Transverse colon (tissue), 3 donors: ENCODE measurements around the gene SNF8.

Experiments used
- CTCF ChIP-seq, 5 experiments: fragments of 200-600 bp in 3 of 5; fragments of 450-650 bp in 2 of 5; sonication (generic) in 3 of 5; IDR thresholded peaks; 1 replicate in 2 of 5; 2 replicates in 3 of 5; pipeline ENCODE4 v1.5.1; 2016 to 2017; ENCODE audit warnings: antibody characterized with exemption in 5 of 5, inconsistent platforms in 3 of 5, mild to moderate bottlenecking in 2 of 5, moderate library complexity in 1 of 5
- POLR2A ChIP-seq: fragments of 450-650 bp; IDR thresholded peaks from one replicate; pipeline ENCODE4 v1.6.1; 2016; ENCODE audit warnings: antibody characterized with exemption, mild to moderate bottlenecking, moderate library complexity

DNA sequence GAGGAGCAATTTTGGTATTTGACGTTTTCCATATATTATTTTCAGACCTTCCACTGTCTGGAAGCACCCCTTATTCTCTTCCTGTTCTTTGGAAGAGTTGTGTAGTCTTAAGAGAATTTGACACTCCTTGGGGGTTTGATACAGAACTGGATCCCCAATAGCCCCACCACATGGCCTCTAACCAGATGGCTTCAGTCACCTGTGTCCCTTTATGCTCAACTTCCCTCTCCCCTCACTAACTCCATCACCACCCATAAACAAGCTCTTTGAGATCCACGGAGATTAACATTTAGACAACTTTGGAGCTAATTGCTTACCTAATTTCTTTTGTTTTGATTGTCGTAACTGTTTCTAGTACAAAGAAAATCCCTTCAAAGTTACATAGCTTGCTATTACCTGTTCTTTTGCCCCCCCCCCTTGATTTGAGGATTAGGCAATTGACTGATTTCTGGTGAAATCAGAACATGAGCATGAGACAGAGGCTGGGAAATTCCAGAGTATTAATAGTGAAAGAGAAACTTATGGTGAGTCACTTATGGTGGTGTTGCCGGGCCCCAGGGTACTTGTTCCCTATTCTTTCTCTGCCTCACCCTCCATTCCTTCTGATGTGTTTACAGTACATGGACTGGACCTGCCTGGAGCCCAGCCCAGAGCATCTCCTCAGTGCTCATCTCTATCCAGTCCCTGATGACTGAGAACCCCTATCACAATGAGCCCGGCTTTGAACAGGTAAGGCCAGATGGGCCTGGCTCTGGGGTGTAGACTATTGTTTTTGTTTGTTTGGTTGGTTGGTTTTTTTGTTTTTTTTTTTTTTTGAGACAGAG lies 29.0 kb downstream of the SNF8 start:
- TF ChIP-seq CTCF (IDR thresholded peaks at IDR 0.05) (no peak), POLR2A (no peak)
